AG10803 (cell line): Measurements from ENCODE around the gene CKAP2L.

Experiments used
- DNase-seq: peaks from one replicate; pipeline ENCODE4 v3.0.0; 2010; ENCODE audit warnings: low read depth
- H3K4me3 ChIP-seq: 2 replicates; pipeline ENCODE4 v1.5.1; 2011; ENCODE audit warnings: mild to moderate bottlenecking, low read length, control low read depth
- CTCF ChIP-seq: conservative IDR thresholded peaks from 2 replicates; pipeline ENCODE4 v1.5.1; 2011; ENCODE audit warnings: mild to moderate bottlenecking, low read length, control low read depth, inconsistent platforms

The CKAP2L gene

GRCh38 chr2:112764071-112765044, at the start of gene CKAP2L:
CKAP2L (minus strand) TSS chr2:112764609; CDS start chr2:112764598, 11 bp downstream.
- no peak for TF ChIP-seq CTCF

GRCh38 chr2:112813280-112813966, 49.0 kb upstream of the CKAP2L start:
- DNase-seq = no peak
- TF ChIP-seq CTCF = no peak
- H3K4me3 ChIP-seq = no peak overlapping the region

More at GRCh38 chr2:112764071-112765044, at the start of gene CKAP2L:
- peak; percentile 95 for DNase-seq
- peak within 1 kb of the TSS; percentile 89 for H3K4me3 ChIP-seq

GRCh38 chr2:112812318-112813267, 48.2 kb upstream of the CKAP2L start:
- no peak overlapping the region for H3K4me3 ChIP-seq
- peak; percentile 74 for DNase-seq
- no peak for TF ChIP-seq CTCF

GRCh38 chr2:112811841-112812306, 47.5 kb upstream of the CKAP2L start:
- DNase-seq = peak; percentile 85
- H3K4me3 ChIP-seq = no peak overlapping the region
- no peak for TF ChIP-seq CTCF

- DNase-seq = no peak
- TF ChIP-seq CTCF = no peak
- H3K4me3 ChIP-seq = no peak overlapping the region
Measured at GRCh38 chr2:112811276-112811831, 46.9 kb upstream of the CKAP2L start.

- DNase-seq = no peak
- H3K4me3 ChIP-seq = no peak overlapping the region
- no peak for TF ChIP-seq CTCF
Measured at GRCh38 chr2:112809112-112809511, 44.7 kb upstream of the CKAP2L start.
